HG03066 (cell line): ENCODE data around the gene TTC9.
"Not testable (repeated sequence)": the region's sequence is repeated elsewhere in the genome, so short reads cannot be mapped to it uniquely, and the experiment has no call there.

Experiments
- ATAC-seq: cut with Tn5 transposase; IDR thresholded peaks from one replicate; pipeline ENCODE4 v1.9.1; 2021; ENCODE audit warnings: low read depth; ENCODE audit not compliant: unreplicated experiment

TTC9 gene

GRCh38 chr14:70671652-70672644, 30.2 kb downstream of the TTC9 start:
- ATAC-seq = no peak

GRCh38 chr14:70677341-70677740, 35.6 kb downstream of the TTC9 start:
- ATAC-seq = no peak

- no peak for ATAC-seq
Observed at GRCh38 chr14:70680748-70681147, 39.0 kb downstream of the TTC9 start.

- no peak for ATAC-seq
Observed at GRCh38 chr14:70683983-70684382, 42.3 kb downstream of the TTC9 start.

GRCh38 chr14:70685474-70686197, 43.9 kb downstream of the TTC9 start:
- no peak for ATAC-seq

GRCh38 chr14:70692210-70692609, 50.5 kb downstream of the TTC9 start:
- ATAC-seq = no peak

GRCh38 chr14:70696026-70696425, 54.3 kb downstream of the TTC9 start:
- no peak for ATAC-seq

- ATAC-seq = no peak
Observed at GRCh38 chr14:70697701-70698100, 56.0 kb downstream of the TTC9 start.

- no peak for ATAC-seq
Observed at GRCh38 chr14:70698288-70698687, 56.6 kb downstream of the TTC9 start.

GRCh38 chr14:70699646-70700045, 57.9 kb downstream of the TTC9 start:
- no peak for ATAC-seq

- ATAC-seq = no peak
Observed at GRCh38 chr14:70700955-70701585, 59.4 kb downstream of the TTC9 start.

GRCh38 chr14:70701610-70702009, 59.9 kb downstream of the TTC9 start:
- ATAC-seq = no peak

GRCh38 chr14:70702161-70702560, 60.4 kb downstream of the TTC9 start:
- no peak for ATAC-seq

GRCh38 chr14:70703621-70704168, 62.0 kb downstream of the TTC9 start:
- not testable (repeated sequence) for ATAC-seq

GRCh38 chr14:70704960-70705359, 63.2 kb downstream of the TTC9 start:
- ATAC-seq = no peak

GRCh38 chr14:70706177-70706576, 64.5 kb downstream of the TTC9 start:
- ATAC-seq = no peak

GRCh38 chr14:70707138-70708038, 65.7 kb downstream of the TTC9 start:
- ATAC-seq = peak; percentile 69

- no peak for ATAC-seq
Observed at GRCh38 chr14:70708717-70709570, 67.2 kb downstream of the TTC9 start.
